Omental fat pad (tissue), 4 donors: Measurements from ENCODE around the gene COX18. TPM values are rescaled to one million over a fixed set of nuclear protein-coding genes. Genes with fewer than 3 reads are reported as not detected.

Source experiments
- ATAC-seq: fragments of 150-250 bp; one replicate; pipeline ENCODE4 v1.9.1; 2016; ENCODE audit warnings: mild to moderate bottlenecking, moderate library complexity; ENCODE audit not compliant: low FRiP score
- DNase-seq: peaks from one replicate; pipeline ENCODE4 v3.0.0-alpha.2; 2019; ENCODE audit warnings: low spot score
- total RNA-seq, 4 donors: library from RNA; depleted of rRNA; stranded (reverse); fragments of >200 nt; gene quantifications; one replicate each; pipeline ENCODE4 v1.1.0, GENCODE V29; 2016
- TF ChIP-seq, protein P1 (sequence below), 3 donors: fragments of 450-650 bp; IDR thresholded peaks; one replicate each; pipeline ENCODE4 v1.5.1; 2016 to 2017; ENCODE audit warnings: antibody characterized with exemption in 3 of 3, mild to moderate bottlenecking in 3 of 3, moderate library complexity in 2 of 3

The COX18 gene
- total RNA-seq, 4 donors from 2014 or later: 13.1 to 18.3 (median 15.7) TPM

DNA sequence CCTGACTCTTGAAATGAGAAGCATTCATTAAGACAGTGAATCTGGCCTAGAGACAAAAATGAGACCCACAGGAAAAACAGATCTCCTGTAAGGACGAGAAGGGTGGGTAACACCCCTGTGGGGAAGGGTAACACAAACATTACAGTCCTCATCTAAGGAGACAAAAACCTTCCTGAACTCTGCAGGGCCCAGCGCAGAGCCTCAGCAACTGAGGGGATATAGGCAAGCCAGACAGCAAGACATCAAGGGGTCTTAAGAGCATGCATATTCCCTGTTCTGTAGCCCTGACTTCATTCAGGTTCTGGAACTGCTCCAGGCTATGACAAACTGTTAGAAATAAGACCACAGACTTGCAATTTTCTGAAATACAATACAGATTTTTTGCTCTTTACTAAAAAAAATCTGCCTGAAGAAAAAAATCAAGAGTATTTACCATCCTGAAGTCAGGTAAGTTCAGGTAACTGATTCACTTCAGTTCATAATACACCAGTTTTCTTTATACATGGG, 15.5 kb downstream of the COX18 start:
- no peak for ATAC-seq
- TF ChIP-seq, protein P1, sequence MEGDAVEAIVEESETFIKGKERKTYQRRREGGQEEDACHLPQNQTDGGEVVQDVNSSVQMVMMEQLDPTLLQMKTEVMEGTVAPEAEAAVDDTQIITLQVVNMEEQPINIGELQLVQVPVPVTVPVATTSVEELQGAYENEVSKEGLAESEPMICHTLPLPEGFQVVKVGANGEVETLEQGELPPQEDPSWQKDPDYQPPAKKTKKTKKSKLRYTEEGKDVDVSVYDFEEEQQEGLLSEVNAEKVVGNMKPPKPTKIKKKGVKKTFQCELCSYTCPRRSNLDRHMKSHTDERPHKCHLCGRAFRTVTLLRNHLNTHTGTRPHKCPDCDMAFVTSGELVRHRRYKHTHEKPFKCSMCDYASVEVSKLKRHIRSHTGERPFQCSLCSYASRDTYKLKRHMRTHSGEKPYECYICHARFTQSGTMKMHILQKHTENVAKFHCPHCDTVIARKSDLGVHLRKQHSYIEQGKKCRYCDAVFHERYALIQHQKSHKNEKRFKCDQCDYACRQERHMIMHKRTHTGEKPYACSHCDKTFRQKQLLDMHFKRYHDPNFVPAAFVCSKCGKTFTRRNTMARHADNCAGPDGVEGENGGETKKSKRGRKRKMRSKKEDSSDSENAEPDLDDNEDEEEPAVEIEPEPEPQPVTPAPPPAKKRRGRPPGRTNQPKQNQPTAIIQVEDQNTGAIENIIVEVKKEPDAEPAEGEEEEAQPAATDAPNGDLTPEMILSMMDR (IDR thresholded peaks at IDR 0.05): no peak
- no peak for DNase-seq

DNA sequence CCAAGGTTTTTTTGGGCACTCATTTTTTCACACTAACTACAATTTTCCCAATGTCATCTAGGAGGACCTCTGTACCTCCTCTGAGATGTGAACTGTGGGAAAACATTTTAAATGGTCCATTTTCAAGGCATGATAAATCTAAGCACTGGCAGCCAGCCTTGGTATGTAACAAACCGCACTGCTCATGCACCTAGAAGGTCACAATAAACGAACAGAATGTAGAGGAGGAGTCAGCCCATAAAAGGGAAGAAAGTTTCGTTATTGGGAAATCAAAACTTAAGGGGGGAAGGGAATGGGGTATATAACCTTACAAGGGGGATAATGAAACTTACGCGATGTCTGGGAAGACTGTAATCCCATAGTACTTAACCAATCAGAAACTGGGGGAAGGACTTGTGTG, 16.4 kb downstream of the COX18 start:
- DNase-seq: no peak
- TF ChIP-seq, protein P1 (IDR thresholded peaks at IDR 0.05): no peak
- ATAC-seq: no peak

DNA sequence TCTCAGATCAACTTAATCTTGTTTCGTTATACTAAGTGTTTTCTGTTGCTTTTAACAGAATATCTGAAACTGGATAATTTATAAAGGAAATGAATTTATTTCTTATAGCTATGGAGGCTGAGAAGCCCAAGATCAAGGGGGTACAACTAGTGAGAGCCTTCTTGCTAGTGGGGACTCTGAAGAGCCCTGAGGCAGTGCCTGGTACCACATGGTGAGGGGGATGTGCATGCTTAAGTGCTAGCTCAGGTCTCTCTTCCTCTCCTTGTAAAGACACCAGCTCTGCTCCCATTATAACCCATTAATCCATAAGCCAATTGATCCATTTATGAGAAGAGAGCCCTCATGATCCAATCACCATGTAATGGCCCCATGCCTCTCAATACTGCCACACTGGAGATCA, 17.9 kb downstream of the COX18 start:
- no peak for DNase-seq
- TF ChIP-seq, protein P1 (IDR thresholded peaks at IDR 0.05): no peak
- no peak for ATAC-seq

DNA sequence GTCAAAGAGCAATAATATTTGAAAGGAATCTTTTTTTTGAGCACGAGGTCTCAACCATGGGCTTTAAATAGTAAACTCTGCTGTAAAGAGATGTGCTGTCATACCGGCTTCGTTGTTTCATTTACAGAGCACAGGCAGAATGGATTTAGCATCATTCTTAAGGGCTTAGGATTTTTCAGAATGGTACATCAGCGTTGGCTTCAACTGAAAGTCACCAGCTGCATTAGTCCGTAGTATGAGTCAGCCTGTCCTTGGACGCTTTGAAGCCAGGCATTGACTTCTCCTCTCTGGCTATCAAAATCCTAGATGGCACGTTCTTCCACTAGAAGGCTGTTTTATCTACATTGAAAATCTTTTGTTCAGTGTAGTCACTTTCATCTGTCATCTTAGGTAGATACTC, 23.6 kb downstream of the COX18 start:
- ATAC-seq (no peak), DNase-seq (no peak)
- TF ChIP-seq, protein P1 (IDR thresholded peaks at IDR 0.05): no peak

DNA sequence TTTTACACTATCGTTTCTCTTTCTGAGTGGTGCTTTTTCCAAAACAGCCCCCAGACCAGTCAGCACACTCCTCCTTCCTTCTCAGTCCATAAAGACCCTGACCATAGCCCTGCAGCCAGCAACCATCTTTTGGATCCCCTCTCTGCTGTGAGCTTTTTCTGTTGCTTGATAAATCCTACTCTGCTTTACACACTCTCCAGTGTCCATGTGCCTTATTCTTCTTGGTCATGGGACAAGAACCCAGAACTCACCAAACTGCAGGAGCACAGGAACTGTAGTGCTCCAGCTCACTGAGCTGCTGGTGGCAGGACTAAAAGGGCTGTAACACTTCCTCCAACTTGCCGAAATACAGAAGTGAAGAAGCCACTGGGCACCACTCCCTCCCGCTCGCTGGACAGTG, 32.5 kb downstream of the COX18 start:
- no peak for ATAC-seq
- TF ChIP-seq, protein P1 (IDR thresholded peaks at IDR 0.05): no peak

DNA sequence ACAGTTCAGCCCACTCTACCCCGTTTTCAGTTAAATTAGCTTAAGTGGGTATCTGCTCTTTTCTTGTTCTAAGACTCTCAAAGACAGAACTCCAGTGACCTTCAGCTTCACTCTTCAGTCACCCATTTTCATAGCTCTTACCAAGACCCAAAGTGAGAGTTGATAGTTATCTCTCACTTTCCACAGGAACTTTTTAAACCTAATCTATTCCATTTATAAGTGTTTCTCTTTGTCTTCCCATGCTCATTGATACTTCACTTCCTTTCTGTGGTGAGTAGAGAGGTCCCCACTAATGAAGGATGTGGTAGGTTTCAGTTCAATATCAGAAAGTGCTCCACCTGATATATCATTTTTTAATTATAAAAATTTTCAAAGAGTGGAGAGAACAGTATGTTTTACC, 33.4 kb downstream of the COX18 start:
- DNase-seq (no peak), ATAC-seq (no peak)
- TF ChIP-seq, protein P1 (IDR thresholded peaks at IDR 0.05): no peak

More for the DNA sequence above, 32.5 kb downstream of the COX18 start:
- DNase-seq: no peak

DNA sequence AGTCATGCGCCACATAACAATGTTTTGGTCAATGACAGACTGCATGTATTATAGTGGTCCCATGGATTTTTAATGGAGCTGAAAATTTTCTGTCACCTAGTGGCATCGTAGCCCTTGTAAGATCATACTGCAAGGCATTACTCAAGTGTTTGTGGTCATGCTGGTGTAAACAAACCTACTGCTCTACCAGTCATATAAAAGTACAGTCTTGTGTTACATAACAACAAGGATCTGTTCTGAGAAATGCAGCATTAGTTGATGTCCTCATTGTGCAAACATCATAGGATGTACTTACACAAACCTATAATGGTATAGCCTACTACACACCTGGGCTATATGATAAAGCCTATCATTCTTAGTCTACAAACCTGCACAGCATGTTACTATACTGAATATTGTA, 34.6 kb downstream of the COX18 start:
- TF ChIP-seq, protein P1 (IDR thresholded peaks at IDR 0.05): no peak
- DNase-seq: no peak
- ATAC-seq: no peak
